HUES48 (cell line): ENCODE data around the gene RHBDD1.

ENCODE experiments used
- H3K27ac ChIP-seq: one replicate; pipeline ENCODE4 v1.7.0; 2013; ENCODE audit warnings: low read depth, low read length, inconsistent platforms
- H3K27me3 ChIP-seq: 2 replicates; pipeline ENCODE4 v1.6.1; 2013; ENCODE audit warnings: mild to moderate bottlenecking, low read length; ENCODE audit not compliant: control insufficient read depth, insufficient read depth
- H3K36me3 ChIP-seq: 2 replicates; pipeline ENCODE4 v1.6.1; 2013; ENCODE audit warnings: low read length; ENCODE audit not compliant: control insufficient read depth, insufficient read depth
- H3K4me1 ChIP-seq: 2 replicates; pipeline ENCODE4 v1.6.1; 2013; ENCODE audit warnings: mild to moderate bottlenecking, low read length; ENCODE audit not compliant: control insufficient read depth, insufficient read depth
- H3K4me3 ChIP-seq: 2 replicates; pipeline ENCODE4 v1.5.1; 2013; ENCODE audit warnings: mild to moderate bottlenecking, low read depth, low read length
- H3K9ac ChIP-seq: 2 replicates; pipeline ENCODE4 v1.6.1; 2013; ENCODE audit warnings: mild to moderate bottlenecking, low read depth, low read length, moderate library complexity
- H3K9me3 ChIP-seq: 2 replicates; pipeline ENCODE4 v1.6.1; 2013; ENCODE audit warnings: low read length; ENCODE audit not compliant: control insufficient read depth, insufficient read depth

RHBDD1 gene

GRCh38 chr2:226888971-226889370 lies 53.1 kb downstream of the RHBDD1 start:
- H3K27ac ChIP-seq: no peak overlapping the region
- H3K4me1 ChIP-seq: no peaks in the 10 kb centered on the region
- no peaks in the 10 kb centered on the region for H3K36me3 ChIP-seq
- no peak overlapping the region for H3K4me3 ChIP-seq
- no peaks in the 10 kb centered on the region for H3K27me3 ChIP-seq
- no peak overlapping the region for H3K9ac ChIP-seq
- H3K9me3 ChIP-seq: no peaks in the 10 kb centered on the region

GRCh38 chr2:226890286-226890685 lies 54.4 kb downstream of the RHBDD1 start:
- Histone ChIP-seq H3K27ac (no peak overlapping the region), H3K9ac (no peak overlapping the region), H3K4me1 (no peaks in the 10 kb centered on the region), H3K4me3 (no peak overlapping the region), H3K36me3 (no peaks in the 10 kb centered on the region), H3K9me3 (no peaks in the 10 kb centered on the region), H3K27me3 (no peaks in the 10 kb centered on the region)

- Histone ChIP-seq H3K36me3 (no peaks in the 10 kb centered on the region), H3K9me3 (no peaks in the 10 kb centered on the region), H3K4me3 (no peak overlapping the region), H3K4me1 (no peaks in the 10 kb centered on the region), H3K27ac (no peak overlapping the region), H3K9ac (no peak overlapping the region), H3K27me3 (no peaks in the 10 kb centered on the region)
Observed at GRCh38 chr2:226891780-226892590, 56.1 kb downstream of the RHBDD1 start.

GRCh38 chr2:226892729-226893128 lies 56.9 kb downstream of the RHBDD1 start:
- H3K9ac ChIP-seq: no peak overlapping the region
- no peaks in the 10 kb centered on the region for H3K27me3 ChIP-seq
- no peak overlapping the region for H3K4me3 ChIP-seq
- H3K36me3 ChIP-seq: no peaks in the 10 kb centered on the region
- H3K4me1 ChIP-seq: no peaks in the 10 kb centered on the region
- H3K9me3 ChIP-seq: no peaks in the 10 kb centered on the region
- no peak overlapping the region for H3K27ac ChIP-seq

GRCh38 chr2:226893216-226893615 lies 57.4 kb downstream of the RHBDD1 start:
- Histone ChIP-seq H3K36me3 (no peaks in the 10 kb centered on the region), H3K9ac (no peak overlapping the region), H3K27me3 (no peaks in the 10 kb centered on the region), H3K4me3 (no peak overlapping the region), H3K27ac (no peak overlapping the region), H3K9me3 (no peaks in the 10 kb centered on the region), H3K4me1 (no peaks in the 10 kb centered on the region)

GRCh38 chr2:226894752-226895151 lies 58.9 kb downstream of the RHBDD1 start:
- H3K9me3 ChIP-seq: no peaks in the 10 kb centered on the region
- no peaks in the 10 kb centered on the region for H3K4me1 ChIP-seq
- no peaks in the 10 kb centered on the region for H3K36me3 ChIP-seq
- no peak overlapping the region for H3K9ac ChIP-seq
- no peaks in the 10 kb centered on the region for H3K27me3 ChIP-seq
- H3K4me3 ChIP-seq: no peak overlapping the region
- no peak overlapping the region for H3K27ac ChIP-seq

GRCh38 chr2:226895579-226895978 lies 59.7 kb downstream of the RHBDD1 start:
- no peaks in the 10 kb centered on the region for H3K9me3 ChIP-seq
- no peak overlapping the region for H3K4me3 ChIP-seq
- no peaks in the 10 kb centered on the region for H3K27me3 ChIP-seq
- H3K27ac ChIP-seq: no peak overlapping the region
- no peaks in the 10 kb centered on the region for H3K4me1 ChIP-seq
- no peak overlapping the region for H3K9ac ChIP-seq
- H3K36me3 ChIP-seq: no peaks in the 10 kb centered on the region

GRCh38 chr2:226898121-226898520 lies 62.3 kb downstream of the RHBDD1 start:
- Histone ChIP-seq H3K9ac (no peak overlapping the region), H3K4me1 (no peaks in the 10 kb centered on the region), H3K9me3 (no peaks in the 10 kb centered on the region), H3K27ac (no peak overlapping the region), H3K27me3 (no peaks in the 10 kb centered on the region), H3K36me3 (no peaks in the 10 kb centered on the region), H3K4me3 (no peak overlapping the region)

GRCh38 chr2:226898897-226899296 lies 63.0 kb downstream of the RHBDD1 start:
- no peaks in the 10 kb centered on the region for H3K36me3 ChIP-seq
- H3K9me3 ChIP-seq: no peaks in the 10 kb centered on the region
- no peak overlapping the region for H3K9ac ChIP-seq
- H3K27ac ChIP-seq: no peak overlapping the region
- H3K27me3 ChIP-seq: no peaks in the 10 kb centered on the region
- no peak overlapping the region for H3K4me3 ChIP-seq
- no peaks in the 10 kb centered on the region for H3K4me1 ChIP-seq

- Histone ChIP-seq H3K9ac (no peak overlapping the region), H3K27ac (no peak overlapping the region), H3K36me3 (no peaks in the 10 kb centered on the region), H3K9me3 (no peaks in the 10 kb centered on the region), H3K4me3 (no peak overlapping the region), H3K4me1 (no peaks in the 10 kb centered on the region), H3K27me3 (no peaks in the 10 kb centered on the region)
Observed at GRCh38 chr2:226902041-226902966, 66.5 kb downstream of the RHBDD1 start.

GRCh38 chr2:226903179-226903578 lies 67.3 kb downstream of the RHBDD1 start:
- no peak overlapping the region for H3K27ac ChIP-seq
- no peaks in the 10 kb centered on the region for H3K4me1 ChIP-seq
- no peak overlapping the region for H3K4me3 ChIP-seq
- no peaks in the 10 kb centered on the region for H3K36me3 ChIP-seq
- no peaks in the 10 kb centered on the region for H3K9me3 ChIP-seq
- H3K27me3 ChIP-seq: no peaks in the 10 kb centered on the region
- H3K9ac ChIP-seq: no peak overlapping the region
